GM18858 (cell line): ENCODE data around the gene CFAP97D2.

Source experiments
- ATAC-seq: cut with Tn5 transposase; IDR thresholded peaks from one replicate; pipeline ENCODE4 v1.9.1; 2021; ENCODE audit not compliant: unreplicated experiment

Gene CFAP97D2

DNA sequence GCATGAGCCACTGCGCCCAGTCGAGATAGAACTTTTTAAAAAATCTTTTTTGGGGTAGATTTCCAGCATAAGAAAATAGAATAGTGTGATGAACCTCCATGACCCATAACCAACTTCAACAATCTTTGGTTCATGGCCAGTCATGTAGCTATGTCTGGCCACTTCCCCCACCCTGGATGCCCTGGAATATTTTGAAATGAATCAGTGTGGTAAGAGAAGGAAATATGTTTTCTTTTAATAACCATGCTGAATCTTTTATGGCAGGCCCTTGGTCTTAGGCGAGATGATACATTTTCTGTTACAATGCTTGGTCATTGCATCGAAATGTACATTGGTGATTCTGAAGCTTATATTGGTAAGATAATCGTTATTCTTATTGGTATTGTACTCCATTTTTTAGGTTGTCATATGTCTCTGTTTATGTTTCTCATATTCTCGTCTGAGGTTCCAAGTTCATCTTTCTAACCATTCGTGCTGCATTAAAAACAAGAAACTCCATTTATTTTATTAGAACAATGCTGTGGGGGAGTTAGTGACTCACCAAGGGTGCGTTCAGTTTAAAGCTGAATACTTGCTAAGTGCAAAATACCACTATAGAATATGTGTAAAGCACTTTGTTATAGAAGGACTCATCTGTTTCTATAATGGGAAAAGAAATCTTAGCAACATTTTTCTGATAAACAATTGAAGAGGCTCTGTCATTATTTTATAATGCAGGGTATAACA is 86.0 kb downstream of the CFAP97D2 start:
- no peak for ATAC-seq

DNA sequence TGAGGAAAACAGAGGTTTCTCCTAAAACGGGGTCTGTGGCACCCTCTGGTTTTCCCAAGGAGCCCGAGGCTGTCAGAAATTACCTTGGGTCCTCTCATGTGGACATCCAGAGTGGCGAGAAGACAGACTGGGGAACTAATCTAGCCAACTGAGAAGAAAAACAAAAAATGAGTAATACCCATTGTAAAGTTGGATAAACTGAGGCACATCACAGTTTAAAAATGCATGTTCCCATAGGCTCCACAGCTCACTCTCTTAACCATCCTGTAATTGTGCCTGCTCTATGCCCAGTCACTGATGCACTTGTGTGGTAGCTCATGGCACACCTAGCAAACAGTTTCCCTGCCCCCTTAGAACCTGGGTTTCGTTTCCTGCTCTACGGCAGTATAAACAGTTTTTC is 87.2 kb downstream of the CFAP97D2 start:
- no peak for ATAC-seq

DNA sequence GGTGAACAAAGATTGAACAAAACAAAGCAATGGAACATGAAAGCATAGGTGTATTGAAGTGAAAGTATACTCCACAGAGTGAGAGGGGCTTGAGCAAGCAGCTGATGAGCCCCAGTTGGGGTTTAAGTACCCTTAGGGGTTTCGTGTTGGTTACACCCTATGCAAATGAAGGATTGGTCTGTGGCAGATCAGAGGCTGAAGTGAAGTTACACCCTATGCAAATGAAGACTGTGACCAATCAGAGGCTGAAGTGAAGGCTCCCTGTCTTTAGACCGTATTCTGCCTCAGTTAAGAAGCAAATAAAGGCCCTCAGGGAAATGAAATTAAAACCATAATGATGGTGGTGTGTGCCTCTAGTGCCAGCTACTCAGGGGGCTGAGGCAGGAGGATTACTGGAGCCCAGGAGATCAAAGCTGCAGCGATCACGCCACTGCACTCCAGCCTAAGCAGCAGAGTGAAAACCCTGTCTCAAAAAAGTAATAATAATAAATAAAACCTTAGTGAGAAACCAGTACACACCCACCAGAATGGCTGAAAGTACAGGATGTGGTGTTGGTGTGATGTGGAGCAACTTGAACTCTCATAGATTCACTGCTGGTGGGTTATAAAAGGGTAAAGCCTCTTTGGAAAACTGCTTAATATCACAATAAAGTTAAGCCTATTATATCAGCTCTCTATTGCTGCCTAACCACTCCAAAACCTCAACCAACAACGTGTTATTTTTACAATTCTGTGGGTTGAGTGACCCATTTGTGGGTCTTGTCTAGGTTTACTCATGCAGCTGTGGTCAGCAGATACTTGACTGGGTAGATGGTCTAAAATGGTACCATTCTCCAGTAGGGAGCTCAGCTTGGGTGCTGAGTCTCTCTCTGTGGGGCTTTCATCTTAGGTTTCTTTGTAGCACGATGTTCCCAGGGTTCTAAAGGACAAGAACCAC is 89.6 kb downstream of the CFAP97D2 start:
- ATAC-seq = no peak

DNA sequence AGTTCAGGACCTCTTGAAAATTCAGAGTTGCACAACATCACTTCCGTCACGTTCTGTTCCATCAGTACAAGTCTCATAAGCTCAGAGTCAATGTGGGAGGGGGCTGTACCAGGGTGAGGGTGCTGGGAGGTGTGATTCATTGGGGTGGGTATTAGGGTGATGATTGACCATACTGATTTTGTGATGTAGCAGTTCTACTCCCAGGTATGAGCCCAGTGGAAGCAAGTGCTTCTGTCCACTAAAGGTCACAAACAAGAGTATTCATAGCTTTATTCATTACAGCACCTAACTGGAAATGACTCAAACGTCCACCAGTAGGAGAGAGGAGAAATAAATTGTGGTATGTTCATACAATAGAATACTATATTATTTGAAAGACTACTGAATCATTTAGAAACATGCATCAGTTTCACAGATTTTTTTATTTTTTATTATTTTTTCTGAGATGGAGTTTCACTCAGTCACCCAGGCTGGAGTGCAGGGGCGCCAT is 90.3 kb downstream of the CFAP97D2 start:
- no peak for ATAC-seq
